CD4-positive, alpha-beta T cell (primary cell): ENCODE measurements around the gene LAMA2. TPM values are rescaled to one million over a fixed set of nuclear protein-coding genes. Genes with fewer than 3 reads are reported as not detected.

Experiments
- ATAC-seq: fragments of 200-7000 bp; cut with Tn5 transposase; one replicate; pipeline ENCODE4 v1.10.0; 2022; ENCODE audit warnings: mild to moderate bottlenecking; ENCODE audit not compliant: poor library complexity
- CTCF ChIA-PET: fragments of 350-600 bp; sonication (Branson Sonifier 250); formaldehyde crosslinking; loops from one replicate; lab custom pipeline; 2021; ENCODE audit warnings: antibody characterized with exemption, inconsistent platforms; lab: Charles Lee
- POLR2A ChIA-PET: fragments of 350-600 bp; sonication (Branson Sonifier 250); formaldehyde crosslinking; loops from one replicate; lab custom pipeline; 2021; ENCODE audit warnings: antibody characterized with exemption, inconsistent platforms; lab: Charles Lee
- DNase-seq, 14 experiments: peaks; one replicate each; pipeline ENCODE4 v3.0.0-alpha.2; 2013 to 2020; ENCODE audit warnings: mixed read lengths in 2 of 14
- H3K27ac ChIP-seq, 2 donors: one replicate each; pipeline versions ENCODE4 v1.5.1 to v1.7.0; 2013; ENCODE audit warnings: low read length in 2 of 2, low read depth in 1 of 2, mild to moderate bottlenecking in 1 of 2
- H3K27me3 ChIP-seq, 2 experiments: 1 replicate in 1 of 2; 2 replicates in 1 of 2; pipeline versions ENCODE4 v1.6.1 to v1.7.0; 2013; ENCODE audit warnings: low read length in 2 of 2, control low read depth in 1 of 2, mild to moderate bottlenecking in 1 of 2, moderate library complexity in 1 of 2; ENCODE audit not compliant: insufficient read depth in 2 of 2, control insufficient read depth in 1 of 2
- H3K36me3 ChIP-seq: one replicate; pipeline ENCODE4 v1.6.1; 2013; ENCODE audit warnings: low read length, control low read depth; ENCODE audit not compliant: insufficient read depth
- H3K4me1 ChIP-seq: one replicate; pipeline ENCODE4 v1.6.1; 2013; ENCODE audit warnings: low read length, control low read depth; ENCODE audit not compliant: insufficient read depth
- H3K4me3 ChIP-seq: one replicate; pipeline ENCODE4 v1.5.1; 2013; ENCODE audit warnings: mild to moderate bottlenecking, low read length, moderate library complexity
- H3K9me3 ChIP-seq, 2 experiments: 1 replicate in 1 of 2; 2 replicates in 1 of 2; pipeline versions ENCODE4 v1.6.1 to v1.7.0; 2013; ENCODE audit warnings: low read length in 2 of 2, mild to moderate bottlenecking in 2 of 2, control low read depth in 1 of 2, moderate library complexity in 1 of 2; ENCODE audit not compliant: control insufficient read depth in 1 of 2, insufficient read depth in 1 of 2
- H3K27ac Mint-ChIP-seq: one replicate; pipeline ENCODE4 v1.8.0; 2020; ENCODE audit warnings: mixed read lengths
- H3K27me3 Mint-ChIP-seq: one replicate; pipeline ENCODE4 v1.8.0; 2021; ENCODE audit warnings: mixed read lengths
- H3K36me3 Mint-ChIP-seq: one replicate; pipeline ENCODE4 v1.8.0; 2021; ENCODE audit warnings: low read depth, mixed read lengths
- H3K4me1 Mint-ChIP-seq: one replicate; pipeline ENCODE4 v1.8.0; 2021; ENCODE audit warnings: low read depth, mixed read lengths
- H3K4me3 Mint-ChIP-seq: one replicate; pipeline ENCODE4 v1.8.0; 2020; ENCODE audit warnings: mild to moderate bottlenecking, mixed read lengths
- H3K9me3 Mint-ChIP-seq: one replicate; pipeline ENCODE4 v1.8.0; 2020; ENCODE audit warnings: mixed read lengths
- CTCF ChIP-seq: fragments of 200-600 bp; IDR thresholded peaks from one replicate; pipeline ENCODE4 v1.8.0; 2022; ENCODE audit warnings: antibody characterized with exemption, mild to moderate bottlenecking
- intact Hi-C, 2 experiments: fragments of 100-400 bp; cut with DNase I in 1 of 2; cut with micrococcal nuclease in 1 of 2; formaldehyde crosslinking; loops; one replicate each; pipeline versions ENCODE4 v1.15.1 to v1.9.0; 2023 to 2025; cut with DNase I, micrococcal nuclease
- total RNA-seq, 174 experiments: library from RNA in 2 of 174; stranded (reverse) in 2 of 174; gene quantifications; one replicate each; pipeline ENCODE4 v1.2.3 and lab custom pipeline; 2021 to 2026

The LAMA2 gene
- total RNA-seq, 2 experiments from 2014 or later, result 0.05 to 0.06 TPM

DNA sequence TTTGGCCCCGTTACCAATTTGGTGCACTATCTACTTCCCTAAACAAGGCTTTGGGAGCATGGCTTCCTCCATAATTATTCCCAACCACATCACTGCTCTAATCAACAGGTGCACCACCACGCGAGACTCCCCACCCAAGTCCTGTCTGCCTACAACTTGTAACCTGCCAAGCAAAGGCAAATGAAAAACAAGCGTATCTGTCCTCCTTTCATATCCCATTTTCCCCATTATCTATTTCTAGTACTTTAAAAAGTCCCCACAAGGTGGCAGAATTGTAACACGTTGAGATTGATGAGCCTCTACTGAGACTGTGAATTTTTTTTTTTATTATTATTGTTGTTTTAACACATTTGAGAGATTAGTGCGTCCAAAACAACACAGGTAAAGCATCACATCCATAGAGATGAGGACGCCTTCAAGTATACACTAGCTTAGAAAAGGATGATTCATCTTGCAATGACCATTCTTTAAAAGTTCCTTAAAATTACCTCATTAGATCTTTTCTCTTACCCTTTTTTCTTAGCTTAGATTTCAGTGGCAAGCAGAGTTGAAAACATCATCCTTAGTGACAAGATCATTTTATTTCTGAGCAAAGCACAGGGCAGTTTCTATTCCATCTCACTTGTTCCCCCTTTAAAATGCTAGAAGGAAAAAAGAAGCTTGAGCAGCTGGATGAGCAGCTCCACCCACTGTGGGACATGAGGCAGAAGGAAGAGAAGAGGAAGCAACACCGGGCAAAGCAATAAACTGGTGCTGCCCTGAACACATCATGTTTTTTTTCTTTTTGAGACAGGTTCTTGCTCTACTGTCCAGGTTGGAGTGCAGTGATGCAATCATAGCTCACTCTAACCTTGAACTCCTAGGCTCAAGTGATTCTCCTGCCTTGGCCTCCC, 616.3 kb downstream of the LAMA2 start:
- TF ChIP-seq CTCF, result peak; percentile 74
- peaks cover 14% of the 10 kb centered on the region for H3K4me1 Mint-ChIP-seq
- H3K36me3 Mint-ChIP-seq, result no peaks in the 10 kb centered on the region
- intact Hi-C loops, result loop anchor here (1.0 to 10.0 kb wide), 12 partner anchors 13 to 1344 kb away; no protein-coding TSS in a partner anchor
- no peaks in the 10 kb centered on the region for H3K9me3 Mint-ChIP-seq
- POLR2A ChIA-PET, result interaction anchor here (1.1 kb wide), 1 partner anchor 9 kb away, joined by 7 read pairs; no protein-coding TSS in a partner anchor
- H3K4me1 ChIP-seq, result peaks cover 18% of the 10 kb centered on the region
- no peak overlapping the region for H3K27ac ChIP-seq
- no peak overlapping the region for H3K27ac Mint-ChIP-seq
- no peaks in the 10 kb centered on the region for H3K36me3 ChIP-seq
- no peaks in the 10 kb centered on the region for H3K9me3 ChIP-seq
- ATAC-seq (peak; percentile 82), DNase-seq (peak in 4 of 14 experiments; percentile 7 to 77 (median 74))
- H3K4me3 ChIP-seq, result peak overlapping the region; percentile 10
- no peaks in the 10 kb centered on the region for H3K27me3 ChIP-seq
- H3K27me3 Mint-ChIP-seq, result no peaks in the 10 kb centered on the region
- CTCF ChIA-PET, result interaction anchor here (0.6 to 1.6 kb wide), 6 partner anchors 8 to 522 kb away, joined by 3 to 7 read pairs (median 3); no protein-coding TSS in a partner anchor
- peak overlapping the region; percentile 18 for H3K4me3 Mint-ChIP-seq

GRCh38 chr6:129499843-129500219, 616.9 kb downstream of the LAMA2 start:
- H3K9me3 ChIP-seq, result no peaks in the 10 kb centered on the region
- DNase-seq (no peak), ATAC-seq (no peak)
- Mint-ChIP-seq H3K4me1 (peaks cover 14% of the 10 kb centered on the region), H3K36me3 (no peaks in the 10 kb centered on the region), H3K27me3 (no peaks in the 10 kb centered on the region), H3K4me3 (no peak overlapping the region), H3K27ac (no peak overlapping the region), H3K9me3 (no peaks in the 10 kb centered on the region)
- ChIA-PET CTCF (interaction anchor here (0.7 to 1.1 kb wide), 4 partner anchors 9 to 267 kb away, joined by 3 to 7 read pairs (median 3); no protein-coding TSS in a partner anchor), POLR2A (interaction anchor here (1.1 kb wide), 1 partner anchor 10 kb away, joined by 7 read pairs; no protein-coding TSS in a partner anchor)
- no peak for TF ChIP-seq CTCF
- H3K27ac ChIP-seq, result no peak overlapping the region
- H3K4me1 ChIP-seq, result peaks cover 18% of the 10 kb centered on the region
- no peaks in the 10 kb centered on the region for H3K27me3 ChIP-seq
- H3K4me3 ChIP-seq, result no peak overlapping the region
- H3K36me3 ChIP-seq, result no peaks in the 10 kb centered on the region
- intact Hi-C loops, result loop anchor here (1.0 to 10.0 kb wide), 12 partner anchors 75 to 1343 kb away; no protein-coding TSS in a partner anchor

GRCh38 chr6:129500958-129501739, 618.2 kb downstream of the LAMA2 start:
- CTCF ChIA-PET, result interaction anchor here (0.6 to 1.9 kb wide), 4 partner anchors 10 to 97 kb away, joined by 3 to 6 read pairs (median 4); no protein-coding TSS in a partner anchor
- ATAC-seq (no peak), DNase-seq (peak in 4 of 14 experiments; percentile 5 to 59 (median 46))
- Mint-ChIP-seq H3K4me3 (no peak overlapping the region), H3K27ac (no peak overlapping the region), H3K4me1 (peaks cover 10% of the 10 kb centered on the region), H3K9me3 (no peaks in the 10 kb centered on the region), H3K27me3 (no peaks in the 10 kb centered on the region), H3K36me3 (no peaks in the 10 kb centered on the region)
- H3K9me3 ChIP-seq, result no peaks in the 10 kb centered on the region
- TF ChIP-seq CTCF, result peak; percentile 21
- no peaks in the 10 kb centered on the region for H3K27me3 ChIP-seq
- peaks cover 18% of the 10 kb centered on the region for H3K4me1 ChIP-seq
- H3K27ac ChIP-seq, result no peak overlapping the region
- POLR2A ChIA-PET, result interaction anchor here (0.9 to 1.1 kb wide), 2 partner anchors 10 to 526 kb away, joined by 3 to 4 read pairs; no protein-coding TSS in a partner anchor
- no peaks in the 10 kb centered on the region for H3K36me3 ChIP-seq
- intact Hi-C loops, result loop anchor here in 1 of 2 experiments (2.0 kb wide), 1 partner anchor 442 kb away; no protein-coding TSS in a partner anchor
- H3K4me3 ChIP-seq, result no peak overlapping the region
